ENCODE results near the gene CNGA2. TPM values are rescaled to one million over a fixed set of nuclear protein-coding genes. Genes with fewer than 3 reads are reported as not detected.

The CNGA2 gene
- total RNA-seq, 1 donor from 2014 or later, result not detected

- TF ChIP-seq, protein P1, sequence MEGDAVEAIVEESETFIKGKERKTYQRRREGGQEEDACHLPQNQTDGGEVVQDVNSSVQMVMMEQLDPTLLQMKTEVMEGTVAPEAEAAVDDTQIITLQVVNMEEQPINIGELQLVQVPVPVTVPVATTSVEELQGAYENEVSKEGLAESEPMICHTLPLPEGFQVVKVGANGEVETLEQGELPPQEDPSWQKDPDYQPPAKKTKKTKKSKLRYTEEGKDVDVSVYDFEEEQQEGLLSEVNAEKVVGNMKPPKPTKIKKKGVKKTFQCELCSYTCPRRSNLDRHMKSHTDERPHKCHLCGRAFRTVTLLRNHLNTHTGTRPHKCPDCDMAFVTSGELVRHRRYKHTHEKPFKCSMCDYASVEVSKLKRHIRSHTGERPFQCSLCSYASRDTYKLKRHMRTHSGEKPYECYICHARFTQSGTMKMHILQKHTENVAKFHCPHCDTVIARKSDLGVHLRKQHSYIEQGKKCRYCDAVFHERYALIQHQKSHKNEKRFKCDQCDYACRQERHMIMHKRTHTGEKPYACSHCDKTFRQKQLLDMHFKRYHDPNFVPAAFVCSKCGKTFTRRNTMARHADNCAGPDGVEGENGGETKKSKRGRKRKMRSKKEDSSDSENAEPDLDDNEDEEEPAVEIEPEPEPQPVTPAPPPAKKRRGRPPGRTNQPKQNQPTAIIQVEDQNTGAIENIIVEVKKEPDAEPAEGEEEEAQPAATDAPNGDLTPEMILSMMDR (conservative IDR thresholded peaks at IDR 0.05), result no peak
Measured at GRCh38 chrX:151746502-151746901, 12.0 kb downstream of the CNGA2 start.

DNA sequence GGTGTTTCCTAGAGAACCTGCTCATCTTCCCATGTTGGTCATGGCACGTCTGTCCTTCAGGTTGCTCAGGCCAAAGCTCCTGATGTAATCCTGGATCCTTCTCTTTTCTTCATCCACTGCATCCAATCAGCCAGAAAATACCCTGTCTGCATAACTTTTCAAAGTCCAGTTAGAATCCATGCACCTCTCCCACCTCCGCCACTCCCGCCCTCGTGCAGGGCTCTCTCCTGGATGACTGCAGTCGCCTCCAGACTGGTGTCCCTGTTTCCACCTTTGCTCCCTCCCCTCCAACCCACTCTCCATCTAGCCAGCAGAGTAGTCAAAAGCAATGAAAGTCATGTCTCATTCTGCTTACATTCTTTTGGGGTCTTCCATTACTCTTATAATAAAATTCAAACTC is 16.0 kb downstream of the CNGA2 start:
- peaks cover 9% of the 10 kb centered on the region for H3K27me3 Mint-ChIP-seq
- no peaks in the 10 kb centered on the region for H3K9me3 Mint-ChIP-seq
- no peak overlapping the region for H3K27ac Mint-ChIP-seq
- H3K4me3 Mint-ChIP-seq, result no peak overlapping the region
- TF ChIP-seq, protein P1 (conservative IDR thresholded peaks at IDR 0.05), result no peak
- no peaks in the 10 kb centered on the region for H3K36me3 Mint-ChIP-seq
- H3K4me1 Mint-ChIP-seq (ENCODE audit: unreplicated experiment), result no peaks in the 10 kb centered on the region
- DNase-seq (ENCODE audit: extremely low spot score, unreplicated experiment), result no peak

More at GRCh38 chrX:151746502-151746901, 12.0 kb downstream of the CNGA2 start:
- no peaks in the 10 kb centered on the region for H3K9me3 Mint-ChIP-seq
- no peak overlapping the region for H3K4me3 Mint-ChIP-seq
- DNase-seq (ENCODE audit: extremely low spot score, unreplicated experiment), result no peak
- no peaks in the 10 kb centered on the region for H3K36me3 Mint-ChIP-seq
- H3K4me1 Mint-ChIP-seq (ENCODE audit: unreplicated experiment), result no peaks in the 10 kb centered on the region
- H3K27me3 Mint-ChIP-seq, result peaks cover 9% of the 10 kb centered on the region
- no peak overlapping the region for H3K27ac Mint-ChIP-seq

GRCh38 chrX:151752847-151753246 is 18.3 kb downstream of the CNGA2 start:
- no peak for DNase-seq (ENCODE audit: extremely low spot score, unreplicated experiment)
- Mint-ChIP-seq H3K36me3 (no peaks in the 10 kb centered on the region), H3K27ac (no peak overlapping the region), H3K27me3 (peaks cover 9% of the 10 kb centered on the region), H3K4me1 (ENCODE audit: unreplicated experiment) (no peaks in the 10 kb centered on the region), H3K9me3 (no peaks in the 10 kb centered on the region), H3K4me3 (no peak overlapping the region)
- TF ChIP-seq, protein P1 (conservative IDR thresholded peaks at IDR 0.05), result no peak

- H3K27me3 Mint-ChIP-seq, result peaks cover 9% of the 10 kb centered on the region
- H3K27ac Mint-ChIP-seq, result no peak overlapping the region
- no peak for DNase-seq (ENCODE audit: extremely low spot score, unreplicated experiment)
- H3K4me3 Mint-ChIP-seq, result no peak overlapping the region
- H3K4me1 Mint-ChIP-seq (ENCODE audit: unreplicated experiment), result no peaks in the 10 kb centered on the region
- TF ChIP-seq, protein P1 (conservative IDR thresholded peaks at IDR 0.05), result peak; percentile 80
- H3K9me3 Mint-ChIP-seq, result no peaks in the 10 kb centered on the region
- H3K36me3 Mint-ChIP-seq, result no peaks in the 10 kb centered on the region
Measured at GRCh38 chrX:151753313-151754046, 18.9 kb downstream of the CNGA2 start.

DNA sequence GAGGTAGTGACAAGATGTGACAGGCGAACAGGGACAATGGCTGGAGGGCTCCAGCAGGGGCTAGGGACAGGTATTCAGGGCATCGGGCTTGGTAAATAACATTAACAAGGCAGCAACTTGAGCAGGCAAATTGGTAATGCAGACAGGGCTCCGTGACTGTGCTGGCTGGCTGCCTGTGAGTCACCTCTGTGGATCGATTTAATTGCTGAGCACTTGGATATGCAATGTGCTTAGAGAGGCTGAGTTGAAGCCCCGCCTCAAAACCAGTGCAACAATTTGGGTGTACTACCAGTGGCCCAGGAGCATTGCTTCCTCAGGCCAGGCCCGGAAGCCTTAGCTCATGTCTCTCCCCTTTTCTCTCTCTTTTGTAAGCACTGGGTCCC is 19.5 kb downstream of the CNGA2 start:
- no peak for DNase-seq (ENCODE audit: extremely low spot score, unreplicated experiment)
- H3K4me3 Mint-ChIP-seq, result no peak overlapping the region
- peaks cover 4% of the 10 kb centered on the region for H3K27me3 Mint-ChIP-seq
- no peak overlapping the region for H3K27ac Mint-ChIP-seq
- H3K4me1 Mint-ChIP-seq (ENCODE audit: unreplicated experiment), result no peaks in the 10 kb centered on the region
- TF ChIP-seq, protein P1 (conservative IDR thresholded peaks at IDR 0.05), result no peak
- H3K36me3 Mint-ChIP-seq, result no peaks in the 10 kb centered on the region
- H3K9me3 Mint-ChIP-seq, result no peaks in the 10 kb centered on the region

All from type B pancreatic cell (in vitro differentiated cells).